H1 (cell line): Measurements from ENCODE around the gene BAHD1. TPM values are rescaled to one million over a fixed set of nuclear protein-coding genes. Genes with fewer than 3 reads are reported as not detected.

Source experiments
- CTCF ChIA-PET: fragments of 300-600 bp; sonication (Branson Sonifier 250); formaldehyde crosslinking; loops from one replicate; lab custom pipeline; 2021; ENCODE audit not compliant: partially characterized antibody; lab: Charles Lee
- POLR2A ChIA-PET: fragments of 300-600 bp; sonication (Branson Sonifier 250); formaldehyde crosslinking; loops from one replicate; lab custom pipeline; 2021; ENCODE audit warnings: inconsistent platforms; ENCODE audit not compliant: partially characterized antibody; lab: Charles Lee
- DNase-seq, 2 experiments: peaks; one replicate each; pipeline versions ENCODE4 v3.0.0 to v3.0.0-alpha.2; 2010 to 2022; ENCODE audit warnings: low spot score in 2 of 2, low read depth in 1 of 2, mixed read lengths in 1 of 2
- FAIRE-seq: peaks from 2 replicates; lab custom pipeline; 2011; peaks lifted over from hg19 to GRCh38; lab: Jason Lieb, UNC
- H2AFZ ChIP-seq: 2 replicates; pipeline ENCODE4 v1.8.1; 2012; ENCODE audit warnings: low read length, inconsistent platforms
- H2AK5ac ChIP-seq: 2 replicates; pipeline ENCODE4 v1.6.1; 2013; ENCODE audit warnings: low read depth, low read length
- H2BK120ac ChIP-seq: replicated peaks from 2 replicates; pipeline ENCODE3; 2013; ENCODE audit warnings: low read depth, low read length, inconsistent platforms
- H2BK12ac ChIP-seq: 2 replicates; pipeline ENCODE4 v1.6.1; 2013; ENCODE audit warnings: low read depth, low read length
- H2BK15ac ChIP-seq: 2 replicates; pipeline ENCODE4 v1.6.1; 2013; ENCODE audit warnings: low read length
- H2BK20ac ChIP-seq: 2 replicates; pipeline ENCODE4 v1.6.1; 2013; ENCODE audit warnings: low read length
- H2BK5ac ChIP-seq: 2 replicates; pipeline ENCODE4 v1.6.1; 2013; ENCODE audit warnings: low read depth, low read length
- H3K14ac ChIP-seq: 2 replicates; pipeline ENCODE4 v1.6.1; 2013; ENCODE audit warnings: inconsistent platforms; ENCODE audit not compliant: insufficient read length
- H3K18ac ChIP-seq: 2 replicates; pipeline ENCODE4 v1.6.1; 2013; ENCODE audit warnings: low read length; ENCODE audit errors: extremely low read depth
- H3K23ac ChIP-seq: 2 replicates; pipeline ENCODE4 v1.6.1; 2013; ENCODE audit warnings: inconsistent platforms; ENCODE audit not compliant: insufficient read length
- H3K23me2 ChIP-seq: 2 replicates; pipeline ENCODE4 v1.6.1; 2013; ENCODE audit warnings: low read depth, low read length
- H3K27ac ChIP-seq: 2 replicates; pipeline ENCODE4 v1.6.1; 2011; ENCODE audit warnings: low read depth, low read length, inconsistent platforms
- H3K27me3 ChIP-seq, 4 experiments: replicated peaks in 1 of 4; 1 replicate in 1 of 4; 2 replicates in 3 of 4; pipeline versions ENCODE4 v1.6.1 to v1.8.1; 2011 to 2013; ENCODE audit warnings: low read length in 3 of 4, mild to moderate bottlenecking in 3 of 4, inconsistent platforms in 2 of 4, mixed read lengths in 2 of 4, moderate library complexity in 1 of 4; ENCODE audit not compliant: control insufficient read depth in 3 of 4, insufficient read depth in 3 of 4; ENCODE audit errors: extremely low read depth in 1 of 4
- H3K36me3 ChIP-seq, 4 experiments: 2 replicates each; pipeline versions ENCODE4 v1.6.1 to v1.8.1; 2011 to 2013; ENCODE audit warnings: mild to moderate bottlenecking in 4 of 4, low read length in 3 of 4, moderate library complexity in 2 of 4, control low read depth in 1 of 4, inconsistent platforms in 1 of 4; ENCODE audit not compliant: insufficient read depth in 4 of 4, control insufficient read depth in 2 of 4
- H3K4ac ChIP-seq: replicated peaks from 2 replicates; pipeline ENCODE3; 2013; ENCODE audit warnings: low read length, low read depth, mixed read lengths, inconsistent platforms; ENCODE audit not compliant: insufficient read length
- H3K4me1 ChIP-seq, 4 experiments: replicated peaks in 1 of 4; 1 replicate in 1 of 4; 2 replicates in 3 of 4; pipeline versions ENCODE4 v1.6.1 to v1.8.1; 2011 to 2013; ENCODE audit warnings: low read length in 3 of 4, inconsistent platforms in 2 of 4, mixed read lengths in 1 of 4; ENCODE audit not compliant: insufficient read depth in 4 of 4, control insufficient read depth in 3 of 4
- H3K4me2 ChIP-seq, 2 experiments: 2 replicates each; pipeline versions ENCODE4 v1.6.1 to v1.8.1; 2011 to 2013; ENCODE audit warnings: low read depth in 2 of 2, low read length in 2 of 2, control low read depth in 1 of 2, inconsistent platforms in 1 of 2, mild to moderate bottlenecking in 1 of 2; ENCODE audit not compliant: insufficient read depth in 1 of 2
- H3K4me3 ChIP-seq, 4 experiments: fragments of 200-600, 300-600 bp in 1 of 4; sonication (generic), shearing (Covaris generic), sonication (Bioruptor Twin) in 1 of 4; 2 replicates each; pipeline versions ENCODE4 v1.5.1 to v1.8.1; 2011 to 2016; ENCODE audit warnings: low read length in 4 of 4, low read depth in 3 of 4, control low read depth in 2 of 4, inconsistent platforms in 2 of 4, mild to moderate bottlenecking in 2 of 4, mixed read lengths in 1 of 4, moderate library complexity in 1 of 4; ENCODE audit not compliant: insufficient read depth in 2 of 4; ENCODE audit errors: extremely low read depth in 1 of 4
- H3K56ac ChIP-seq: replicated peaks from 2 replicates; pipeline ENCODE3; 2013; ENCODE audit warnings: low read depth, mild to moderate bottlenecking, mixed read lengths, low read length, inconsistent platforms; ENCODE audit not compliant: insufficient read length
- H3K79me1 ChIP-seq: 2 replicates; pipeline ENCODE4 v1.6.1; 2013; ENCODE audit warnings: low read depth, low read length, control low read depth
- H3K79me2 ChIP-seq, 2 experiments: 2 replicates each; pipeline versions ENCODE4 v1.6.1 to v1.8.1; 2012 to 2013; ENCODE audit warnings: low read length in 2 of 2, mild to moderate bottlenecking in 2 of 2, inconsistent platforms in 1 of 2; ENCODE audit not compliant: insufficient read depth in 2 of 2, control insufficient read depth in 1 of 2
- H3K9ac ChIP-seq, 4 experiments: replicated peaks in 1 of 4; 1 replicate in 1 of 4; 2 replicates in 3 of 4; pipeline versions ENCODE4 v1.6.1 to v1.8.1; 2011 to 2013; ENCODE audit warnings: low read depth in 3 of 4, low read length in 3 of 4, control low read depth in 2 of 4, mild to moderate bottlenecking in 2 of 4, moderate library complexity in 2 of 4, inconsistent platforms in 1 of 4; ENCODE audit errors: extremely low read depth in 1 of 4
- H3K9me3 ChIP-seq, 2 experiments: 2 replicates each; pipeline versions ENCODE4 v1.6.1 to v1.8.1; 2012 to 2013; ENCODE audit warnings: mild to moderate bottlenecking in 2 of 2, moderate library complexity in 2 of 2, control low read depth in 1 of 2, inconsistent platforms in 1 of 2, low read depth in 1 of 2, low read length in 1 of 2, mixed read lengths in 1 of 2; ENCODE audit not compliant: insufficient read depth in 2 of 2
- H4K20me1 ChIP-seq, 2 experiments: replicated peaks in 1 of 2; 2 replicates each; pipeline versions ENCODE3 to v1.8.1; 2011 to 2013; ENCODE audit warnings: inconsistent platforms in 2 of 2, low read length in 2 of 2, mild to moderate bottlenecking in 1 of 2; ENCODE audit not compliant: insufficient read depth in 2 of 2, control insufficient read depth in 1 of 2
- H4K5ac ChIP-seq: 2 replicates; pipeline ENCODE4 v1.6.1; 2013; ENCODE audit warnings: low read length, low read depth, mixed read lengths, inconsistent platforms; ENCODE audit not compliant: insufficient read length
- H4K8ac ChIP-seq: 2 replicates; pipeline ENCODE4 v1.8.0; 2013; ENCODE audit warnings: mild to moderate bottlenecking, moderate library complexity, low read length, inconsistent platforms; ENCODE audit not compliant: insufficient read depth; ENCODE audit errors: extremely low read depth
- H4K91ac ChIP-seq: replicated peaks from 2 replicates; pipeline ENCODE3; 2013; ENCODE audit warnings: low read length, mixed read lengths, inconsistent platforms; ENCODE audit not compliant: insufficient read length
- ATF2 ChIP-seq: IDR thresholded peaks from 2 replicates; pipeline ENCODE4 v1.6.1; 2012; ENCODE audit warnings: low read length, inconsistent platforms
- BACH1 ChIP-seq: IDR thresholded peaks from 2 replicates; pipeline ENCODE4 v1.6.1; 2012; ENCODE audit warnings: low read length, improper control_type of control experiment
- CTBP2 ChIP-seq: IDR thresholded peaks from 2 replicates; pipeline ENCODE4 v1.7.0; 2011; ENCODE audit warnings: borderline replicate concordance, mild to moderate bottlenecking, moderate library complexity, mixed read lengths, low read length; ENCODE audit not compliant: insufficient read depth, insufficient read length
- EP300 ChIP-seq, 2 experiments: IDR thresholded peaks; 1 replicate in 1 of 2; 2 replicates in 1 of 2; pipeline ENCODE4 v1.6.1; 2011 to 2012; ENCODE audit warnings: low read depth in 2 of 2, low read length in 2 of 2, mild to moderate bottlenecking in 2 of 2, borderline replicate concordance in 1 of 2, inconsistent platforms in 1 of 2, moderate library complexity in 1 of 2
- KDM4A ChIP-seq: IDR thresholded peaks from one replicate; pipeline ENCODE4 v1.7.1; 2012; ENCODE audit warnings: low read depth, mild to moderate bottlenecking, moderate library complexity, low read length, inconsistent platforms; ENCODE audit not compliant: severe bottlenecking
- KDM5A ChIP-seq: fragments of 200-600 bp; IDR thresholded peaks from 2 replicates; pipeline ENCODE4 v1.7.1; 2012; ENCODE audit warnings: mild to moderate bottlenecking, low read length, inconsistent platforms, mixed read lengths
- RAD21 ChIP-seq, 2 experiments: IDR thresholded peaks in 1 of 2; conservative IDR thresholded peaks in 1 of 2; 2 replicates each; pipeline ENCODE4 v1.6.1; 2011; ENCODE audit warnings: low read depth in 2 of 2, low read length in 2 of 2, improper control_type of control experiment in 1 of 2, inconsistent platforms in 1 of 2, mild to moderate bottlenecking in 1 of 2, moderate library complexity in 1 of 2
- RXRA ChIP-seq: IDR thresholded peaks from 2 replicates; pipeline ENCODE4 v1.6.1; 2011; ENCODE audit warnings: low read depth, mild to moderate bottlenecking, low read length, moderate library complexity; ENCODE audit not compliant: insufficient read depth
- TBP ChIP-seq: IDR thresholded peaks from 2 replicates; pipeline ENCODE4 v1.6.1; 2011; ENCODE audit warnings: low read depth, low read length, improper control_type of control experiment
- TCF12 ChIP-seq: IDR thresholded peaks from 2 replicates; pipeline ENCODE4 v1.6.1; 2011; ENCODE audit warnings: low read depth, mild to moderate bottlenecking, low read length
- ZNF274 ChIP-seq: IDR thresholded peaks from 2 replicates; pipeline ENCODE4 v1.7.0; 2012; ENCODE audit warnings: low read length, borderline replicate concordance; ENCODE audit errors: extremely low read depth
- WGBS, 2 experiments: shearing (Covaris generic) in 1 of 2; methylation state at CpG; one replicate each; pipeline versions ENCODE4 v1.1.6 to v1.1.7; 2013 to 2015; ENCODE audit warnings: low lambda C conversion rate in 2 of 2, mixed read lengths in 2 of 2, inconsistent platforms in 1 of 2, low coverage in 1 of 2, missing lambda C conversion rate in 1 of 2; ENCODE audit not compliant: insufficient replicate concordance in 2 of 2, insufficient coverage in 1 of 2, insufficient read length in 1 of 2; ENCODE audit errors: extremely low coverage in 1 of 2, missing lambda C conversion rate in 1 of 2; 5-methylcytosine and 5-hydroxymethylcytosine counted together
- polyA plus RNA-seq, 7 experiments: library from polyadenylated mRNA; depleted of rRNA in 3 of 7; stranded (reverse) in 5 of 7; unstranded in 2 of 7; fragments of >200 nt in 5 of 7; fragments of 200-250 nt in 2 of 7; gene quantifications; 1 replicate in 5 of 7; 2 replicates in 1 of 7; 4 replicates in 1 of 7; pipeline versions ENCODE4 v1.2.1 to v1.2.3, GENCODE V29; 2011 to 2013; ENCODE audit warnings: missing spikeins in 2 of 7, mixed read lengths in 2 of 7
- total RNA-seq: library from RNA; stranded (reverse); fragmentation: NEBNext Ultra II Directional; extraction: Animal tissue kit (Norgen Biotek cat#: 25700); gene quantifications from 2 replicates; pipeline ENCODE4 v1.2.1, GENCODE V29; 2021

BAHD1 gene
- total and polyA plus RNA-seq, 2 of the 8 experiments (the other 6 are each of a cell fraction or from before 2014, with no cell fraction given): 15.0 to 38.9 TPM

GRCh38 chr15:40461958-40462357 lies 21.2 kb downstream of the BAHD1 start:
- Histone ChIP-seq H3K4me2 (no peak overlapping the region), H3K18ac (no peak overlapping the region), H2BK15ac (no peak overlapping the region), H3K9ac (no peak overlapping the region), H3K4me1 (no peaks in the 10 kb centered on the region; a peak in 1 of 7 replicates), H2AFZ (no peak overlapping the region), H3K79me1 (peaks cover 24% of the 10 kb centered on the region), H3K9me3 (no peaks in the 10 kb centered on the region), H3K27ac (no peak overlapping the region), H2BK120ac (no peak overlapping the region), H4K20me1 (peaks cover 30 to 34% of the 10 kb centered on the region in 2 experiments), H2BK20ac (no peak overlapping the region), H3K4me3 (no peak overlapping the region), H3K23me2 (no peaks in the 10 kb centered on the region), H4K5ac (no peak overlapping the region), H3K27me3 (no peaks in the 10 kb centered on the region), H3K36me3 (peaks cover 34 to 77% (median 66%) of the 10 kb centered on the region in 4 experiments), H3K56ac (no peak overlapping the region), H2BK5ac (no peak overlapping the region), H3K23ac (no peak overlapping the region), H3K79me2 (peaks cover 0 to 39% of the 10 kb centered on the region in 2 experiments; a peak in 3 of 4 replicates), H4K91ac (no peak overlapping the region), H3K14ac (no peak overlapping the region), H2BK12ac (no peak overlapping the region), H3K4ac (no peak overlapping the region), H2AK5ac (no peak overlapping the region), H4K8ac (peak overlapping the region; percentile 39; the same call in 1 of the 2 replicates)
- FAIRE-seq: no peak
- POLR2A ChIA-PET: interaction anchor here (0.6 to 1.4 kb wide), 3 partner anchors 12 to 223 kb away, joined by 4 to 6 read pairs (median 4); partner anchors contain the start of gene PAK6
- 96% methylated on average over 20 of the region's 21 CpGs; no CpG with 5 or more reads in 1 of the 2 experiments for WGBS, 2 experiments
- DNase-seq: no peak
- CTCF ChIA-PET: interaction anchor here (1.2 kb wide), 1 partner anchor 9 kb away, joined by 3 read pairs; no protein-coding TSS in a partner anchor
- TF ChIP-seq TCF12 (no peak), RXRA (no peak), EP300 (IDR thresholded peaks at IDR 0.05; ENCODE audit: borderline replicate concordance in 1 of 2, low read depth in 2 of 2, low read length in 2 of 2) (no peak), CTBP2 (no peak), KDM5A (no peak), BACH1 (no peak), TBP (no peak), ATF2 (no peak), KDM4A (no peak), RAD21 (IDR thresholded peaks at IDR 0.05 in 1 of 2, conservative IDR thresholded peaks at IDR 0.05 in 1 of 2; ENCODE audit: low read depth in 2 of 2, low read length in 2 of 2) (no peak), ZNF274 (no peak)
